DMS153 treated with DMSO at 0.1 percent for 48 hours (cell line): Measurements from ENCODE around the gene PAGR1.
"Not testable (repeated sequence)": the region's sequence is repeated elsewhere in the genome, so short reads cannot be mapped to it uniquely, and the experiment has no call there.

Experiments used
- DNase-seq: peaks from one replicate; lab custom pipeline; 2025; ENCODE audit not compliant: unreplicated experiment; lab: John Stamatoyannopoulos, UW

PAGR1 gene

GRCh38 chr16:29815793-29816693 is at the start of gene PAGR1:
Gene PAGR1 (plus strand): TSS chr16:29816152. CDS start chr16:29816526, 374 bp downstream.
- peak; percentile 93 for DNase-seq

- no peak for DNase-seq
Measured at GRCh38 chr16:29766571-29766970, 49.4 kb upstream of the PAGR1 start.

- DNase-seq = no peak
Measured at GRCh38 chr16:29767062-29767461, 48.9 kb upstream of the PAGR1 start.

DNA sequence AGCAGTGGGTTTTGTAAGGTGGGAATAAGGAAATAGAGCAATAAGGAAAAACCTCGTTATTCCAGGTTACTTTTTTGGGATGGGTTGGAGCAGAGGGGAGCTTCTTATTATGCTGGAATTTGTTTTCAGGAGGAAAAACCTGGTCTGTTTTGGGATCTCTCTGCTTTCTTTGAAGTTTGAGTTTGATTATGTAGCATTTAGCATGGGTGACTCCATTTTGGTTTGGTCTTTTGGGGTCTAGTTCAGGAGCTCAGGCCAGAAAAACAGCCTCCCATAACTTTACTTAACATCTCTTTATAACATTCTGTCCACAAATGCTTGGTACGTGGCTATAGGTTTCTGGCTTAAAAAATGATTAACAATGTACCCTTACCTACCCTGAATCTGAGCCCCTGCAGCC is 46.4 kb upstream of the PAGR1 start:
- no peak for DNase-seq

- no peak for DNase-seq
Measured at GRCh38 chr16:29770250-29770929, 45.6 kb upstream of the PAGR1 start.

DNA sequence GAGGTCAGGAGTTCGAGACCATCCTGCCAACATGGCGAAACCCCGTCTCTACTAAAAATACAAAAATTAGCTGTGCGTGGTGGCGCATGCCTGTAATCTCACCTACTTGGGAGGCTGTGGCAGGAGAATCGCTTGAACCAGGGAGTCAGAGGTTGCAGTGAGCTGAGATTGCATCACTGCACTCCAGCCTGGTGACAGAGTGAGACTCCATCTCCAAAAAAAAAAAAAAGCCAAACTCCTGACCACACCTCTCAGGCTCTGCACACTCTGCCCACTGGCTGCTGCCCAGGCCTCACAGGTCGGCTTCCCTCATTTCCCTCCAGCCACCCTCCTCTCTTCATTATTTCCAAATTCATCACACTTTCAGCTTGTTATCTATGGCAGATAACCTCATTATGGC is 43.6 kb upstream of the PAGR1 start:
- DNase-seq = not testable (repeated sequence)

DNA sequence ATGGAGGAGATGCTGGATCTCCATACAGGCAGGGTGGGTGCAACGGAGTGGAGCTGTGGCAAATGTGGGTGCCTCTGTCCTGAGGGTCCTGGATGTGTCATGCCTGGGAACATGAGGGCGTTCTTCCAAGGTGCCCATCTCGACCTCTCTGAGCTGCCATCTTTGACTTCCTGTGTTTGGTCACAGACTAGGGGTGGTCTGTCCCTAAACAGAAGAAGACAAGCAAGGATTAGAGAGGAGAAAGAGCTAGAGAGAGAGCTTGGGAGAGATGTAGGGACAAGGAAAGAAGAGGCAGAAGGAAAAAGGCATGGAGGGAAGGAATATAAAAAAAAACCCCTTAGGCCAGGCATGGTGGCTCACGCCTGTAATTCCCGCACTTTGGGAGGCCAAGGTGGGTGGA is 41.2 kb upstream of the PAGR1 start:
- DNase-seq = no peak

DNA sequence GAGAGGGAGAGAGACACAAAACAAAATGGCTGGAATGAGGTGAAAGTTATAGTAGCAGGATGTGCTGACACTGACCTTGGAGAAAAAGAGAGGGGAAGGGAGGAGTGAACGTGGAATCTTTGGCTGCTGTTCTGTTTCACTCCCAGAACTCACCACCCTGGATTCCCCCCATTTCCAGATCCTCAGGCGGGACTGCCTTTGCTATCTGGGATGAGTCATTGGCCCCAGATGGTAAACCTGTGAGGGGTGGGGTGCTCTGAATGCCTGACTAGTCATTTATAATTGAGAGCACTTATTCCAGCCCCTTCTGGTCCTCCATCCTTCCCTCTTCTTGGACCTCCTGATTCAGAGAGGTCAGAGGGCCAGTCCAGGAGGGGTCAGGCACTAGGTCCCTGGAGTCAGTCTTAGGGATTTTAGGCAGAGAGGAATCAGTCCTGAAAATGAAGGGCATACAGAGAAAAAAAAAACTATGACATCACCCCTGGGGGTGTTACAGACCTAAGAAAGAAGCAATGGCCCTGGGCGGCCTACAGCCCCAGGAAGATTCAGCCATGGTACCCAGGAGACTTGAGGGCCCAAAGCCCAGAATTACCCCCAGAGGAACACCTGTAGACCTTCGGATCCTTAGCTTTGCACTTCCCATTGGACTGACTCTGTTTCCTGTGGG is 40.1 kb upstream of the PAGR1 start:
- DNase-seq = no peak

- DNase-seq = no peak
Measured at GRCh38 chr16:29777576-29778350, 38.2 kb upstream of the PAGR1 start, which contains the start of gene ZG16. Gene ZG16 (plus strand): TSS chr16:29778256. CDS start chr16:29779267, 1,011 bp downstream.

DNA sequence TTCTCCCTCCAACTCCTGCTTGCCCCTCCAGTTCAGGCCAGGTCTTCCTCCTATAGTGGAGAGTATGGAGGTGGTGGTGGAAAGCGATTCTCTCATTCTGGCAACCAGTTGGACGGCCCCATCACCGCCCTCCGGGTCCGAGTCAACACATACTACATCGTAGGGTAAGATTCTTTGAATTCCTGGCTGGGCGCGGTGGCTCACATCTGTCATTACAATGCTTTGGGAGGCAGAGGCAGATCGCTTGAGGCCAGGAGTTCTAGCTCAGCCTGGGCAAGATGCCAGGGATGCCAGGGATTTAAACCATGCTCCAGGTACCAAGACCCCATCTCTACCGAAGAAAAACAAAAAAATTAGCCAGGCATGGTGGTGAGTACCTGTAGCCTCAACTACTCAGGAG is 36.5 kb upstream of the PAGR1 start:
- DNase-seq = no peak

DNA sequence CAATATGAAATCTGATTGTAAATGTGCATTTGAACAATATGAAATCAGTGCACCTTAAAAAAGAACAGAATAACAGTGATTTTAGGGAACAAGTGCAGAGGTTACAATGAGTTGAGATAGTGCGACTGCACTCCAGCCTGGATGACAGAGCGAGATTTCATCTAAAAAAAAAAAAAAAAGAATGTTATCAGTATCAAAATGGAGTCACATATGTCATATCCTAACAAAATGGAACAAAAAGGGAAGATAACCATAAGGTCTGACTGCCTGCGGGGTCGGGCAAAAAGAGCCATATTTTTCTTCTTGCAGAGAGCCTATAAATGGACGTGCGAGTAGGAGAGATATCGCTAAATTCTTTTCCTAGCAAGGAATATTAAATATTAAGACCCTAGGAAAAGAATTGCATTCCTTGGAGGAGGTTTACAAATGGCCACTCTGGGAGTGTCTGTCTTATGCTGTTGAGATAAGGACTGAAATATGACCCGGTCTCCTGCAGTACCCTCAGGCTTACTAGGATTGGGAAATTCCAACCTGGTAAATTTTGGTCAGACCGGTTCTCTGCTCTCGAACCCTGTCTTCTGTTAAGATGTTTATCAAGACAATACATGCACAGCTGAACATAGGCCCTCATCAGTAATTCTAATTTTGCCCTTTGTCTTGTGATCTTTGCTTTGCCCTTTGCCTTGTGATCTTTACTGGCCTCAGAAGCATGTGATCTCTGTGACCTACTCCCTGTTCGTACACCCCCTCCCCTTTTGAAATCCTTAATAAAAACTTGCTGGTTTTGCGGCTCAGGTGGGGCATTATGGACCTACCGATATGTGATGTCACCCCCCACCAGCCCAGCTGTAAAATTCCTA is 32.6 kb upstream of the PAGR1 start:
- DNase-seq = not testable (repeated sequence)

- DNase-seq = no peak
Measured at GRCh38 chr16:29784157-29784556, 31.8 kb upstream of the PAGR1 start.

DNA sequence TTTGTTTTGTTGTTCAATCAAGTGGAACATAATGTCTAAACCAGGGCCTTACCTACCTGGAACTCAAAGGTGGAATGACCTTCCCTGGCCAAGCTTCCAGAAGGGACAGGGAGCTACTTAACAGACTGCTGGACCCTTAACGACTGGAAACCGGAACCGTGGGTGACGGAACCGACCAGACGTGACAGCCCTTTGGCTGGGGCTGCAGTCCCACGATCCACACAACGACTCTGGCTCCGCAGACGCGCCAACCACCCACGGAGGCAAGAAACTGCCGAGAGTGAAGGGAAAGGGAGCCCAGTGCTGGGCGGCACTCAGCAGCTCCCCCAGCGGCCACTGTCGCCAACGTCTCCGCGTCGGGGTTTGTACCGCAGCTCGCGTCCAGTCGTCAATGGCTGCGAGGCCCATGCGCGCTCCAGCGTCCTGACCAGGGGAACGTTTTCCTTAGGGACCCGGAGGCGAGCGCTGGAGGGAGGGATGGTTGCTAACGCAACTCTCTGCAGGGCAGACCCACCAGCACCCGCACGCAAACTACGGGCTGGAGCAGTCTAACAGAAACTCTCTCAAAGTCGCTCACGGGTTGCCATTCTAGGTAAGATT is 31.0 kb upstream of the PAGR1 start:
- DNase-seq = no peak

- not testable (repeated sequence) for DNase-seq
Measured at GRCh38 chr16:29787155-29787554, 28.8 kb upstream of the PAGR1 start.

DNA sequence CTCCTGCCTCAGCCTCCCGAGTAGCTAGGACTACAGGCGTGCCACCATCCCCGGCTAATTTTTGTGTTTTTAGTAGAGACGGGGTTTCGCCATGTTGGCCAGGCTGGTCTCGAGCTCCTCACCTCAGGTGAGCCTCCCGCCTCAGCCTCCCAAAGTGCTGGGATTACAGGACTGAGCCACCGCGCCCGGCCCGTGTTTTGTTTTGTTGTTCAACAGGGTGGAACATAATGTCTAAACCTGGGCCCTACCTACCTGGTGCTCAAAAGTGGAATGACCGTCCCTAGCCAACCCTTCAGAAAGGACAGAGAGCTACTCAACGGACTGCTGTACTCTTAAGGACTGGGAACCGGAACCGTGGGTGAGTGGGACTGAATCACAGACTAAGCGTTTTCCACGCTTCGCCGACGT is 26.2 kb upstream of the PAGR1 start:
- no peak for DNase-seq

DNA sequence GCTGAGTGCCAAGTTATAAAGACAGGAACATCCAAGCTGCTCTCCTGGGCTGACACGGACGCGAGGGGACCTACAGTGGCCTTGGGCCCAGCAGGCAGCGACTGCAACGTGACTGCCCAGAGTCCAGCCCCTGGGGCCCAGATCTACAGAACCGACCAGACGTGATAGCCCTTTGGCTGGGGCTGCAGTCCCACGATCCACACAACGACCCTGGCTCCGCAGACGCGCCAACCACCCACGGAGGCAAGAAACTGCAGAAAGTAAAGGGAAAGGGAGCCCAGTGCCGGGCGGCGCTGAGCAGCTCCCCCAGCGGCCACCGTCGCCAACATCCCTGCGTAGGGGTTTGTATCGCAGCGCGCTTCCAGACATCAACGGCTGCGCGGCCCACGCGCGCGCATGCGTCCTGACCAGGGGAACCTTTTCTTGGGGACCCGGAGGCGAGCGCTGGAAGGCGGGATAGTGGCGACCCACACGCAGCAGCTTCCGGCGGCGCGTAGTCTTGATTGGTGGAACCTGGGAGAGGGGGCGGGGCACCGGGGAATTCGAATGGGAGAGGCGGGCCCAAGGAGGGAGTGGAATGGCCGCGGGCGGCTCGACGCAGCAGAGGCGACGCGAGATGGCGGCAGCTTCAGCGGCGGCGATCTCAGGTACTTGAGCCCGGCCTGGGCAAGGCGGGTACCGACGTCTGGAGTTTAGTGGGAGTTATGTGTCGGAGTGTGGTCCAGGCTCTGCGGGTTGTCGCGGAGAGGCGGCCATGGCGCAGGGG is 25.6 kb upstream of the PAGR1 start, which contains the start of gene KIF22:
Gene KIF22 (plus strand): TSS at position 569 of the 766 bp plus-strand sequence. CDS start 9 bp downstream, at position 578.
- DNase-seq = peak; percentile 97

- DNase-seq = no peak
Measured at GRCh38 chr16:29790949-29791844, 24.8 kb upstream of the PAGR1 start.
